Measurements from ENCODE around the gene GRM4.

DNA sequence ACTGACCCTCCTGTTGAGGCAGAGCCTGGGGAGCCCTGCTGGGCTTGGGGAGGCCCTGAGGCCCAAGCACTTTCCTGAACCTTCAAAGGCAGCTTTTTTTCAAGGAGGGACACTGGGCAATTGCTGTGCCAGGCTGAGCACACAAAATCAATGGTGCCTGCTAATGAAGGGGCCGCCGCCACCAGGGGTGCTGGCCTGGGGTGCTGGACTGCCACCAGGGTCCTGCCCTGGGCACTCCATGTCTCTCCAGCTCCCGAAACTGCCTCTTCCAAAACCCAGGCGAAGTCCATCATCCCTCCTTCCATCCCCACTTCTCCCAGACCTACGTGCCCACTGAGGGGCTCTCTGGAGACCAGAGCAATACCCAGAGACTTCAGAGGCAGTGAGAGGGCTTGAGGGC is 145.6 kb downstream of the GRM4 start:
- no peak for TF ChIP-seq POLR2A (IDR thresholded peaks at IDR 0.05)
- TF ChIP-seq, protein P1, sequence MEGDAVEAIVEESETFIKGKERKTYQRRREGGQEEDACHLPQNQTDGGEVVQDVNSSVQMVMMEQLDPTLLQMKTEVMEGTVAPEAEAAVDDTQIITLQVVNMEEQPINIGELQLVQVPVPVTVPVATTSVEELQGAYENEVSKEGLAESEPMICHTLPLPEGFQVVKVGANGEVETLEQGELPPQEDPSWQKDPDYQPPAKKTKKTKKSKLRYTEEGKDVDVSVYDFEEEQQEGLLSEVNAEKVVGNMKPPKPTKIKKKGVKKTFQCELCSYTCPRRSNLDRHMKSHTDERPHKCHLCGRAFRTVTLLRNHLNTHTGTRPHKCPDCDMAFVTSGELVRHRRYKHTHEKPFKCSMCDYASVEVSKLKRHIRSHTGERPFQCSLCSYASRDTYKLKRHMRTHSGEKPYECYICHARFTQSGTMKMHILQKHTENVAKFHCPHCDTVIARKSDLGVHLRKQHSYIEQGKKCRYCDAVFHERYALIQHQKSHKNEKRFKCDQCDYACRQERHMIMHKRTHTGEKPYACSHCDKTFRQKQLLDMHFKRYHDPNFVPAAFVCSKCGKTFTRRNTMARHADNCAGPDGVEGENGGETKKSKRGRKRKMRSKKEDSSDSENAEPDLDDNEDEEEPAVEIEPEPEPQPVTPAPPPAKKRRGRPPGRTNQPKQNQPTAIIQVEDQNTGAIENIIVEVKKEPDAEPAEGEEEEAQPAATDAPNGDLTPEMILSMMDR (IDR thresholded peaks at IDR 0.05), result no peak

Measured in ovary (tissue), 3 donors.